ENCODE measurements around the gene TOMM34.

Gene TOMM34

DNA sequence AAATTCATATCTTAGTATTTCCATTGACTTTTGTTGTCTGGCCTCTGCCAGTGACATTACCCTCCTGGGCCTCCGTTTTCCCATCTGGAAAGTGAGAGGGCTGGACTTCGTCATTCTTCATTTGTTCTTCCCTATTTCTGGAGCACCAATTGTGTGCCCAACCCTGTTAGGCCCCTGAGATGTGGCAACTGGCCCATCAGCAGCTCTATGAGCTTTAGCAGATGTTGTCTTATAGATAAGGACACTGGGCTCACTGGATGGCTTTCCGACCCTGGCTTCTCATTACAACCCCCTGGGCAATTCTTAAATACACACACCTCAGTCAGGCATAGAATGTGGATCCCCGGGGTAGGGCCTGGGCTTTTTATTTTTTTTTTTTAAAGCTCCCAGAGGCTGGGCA lies 35.7 kb downstream of the TOMM34 start:
- DNase-seq, result no peak

DNA sequence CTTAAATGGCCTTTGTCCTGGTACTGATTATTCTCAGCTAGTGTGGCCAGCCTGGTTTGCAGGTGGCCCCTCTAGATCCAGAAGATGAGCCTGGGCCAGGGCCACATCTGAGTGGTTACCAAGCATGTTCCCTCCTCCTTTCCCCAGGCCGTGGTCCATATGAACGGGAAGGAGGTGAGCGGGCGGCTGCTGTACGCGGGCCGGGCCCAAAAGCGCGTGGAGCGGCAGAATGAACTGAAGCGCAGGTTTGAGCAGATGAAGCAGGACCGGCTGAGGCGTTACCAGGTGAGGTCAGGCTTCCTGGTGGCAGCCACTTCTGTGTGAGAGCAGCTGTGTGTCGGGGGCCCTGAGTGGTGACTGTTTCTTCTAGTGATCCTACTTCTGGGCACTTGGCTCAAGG lies 38.8 kb downstream of the TOMM34 start:
- DNase-seq, result no peak

DNA sequence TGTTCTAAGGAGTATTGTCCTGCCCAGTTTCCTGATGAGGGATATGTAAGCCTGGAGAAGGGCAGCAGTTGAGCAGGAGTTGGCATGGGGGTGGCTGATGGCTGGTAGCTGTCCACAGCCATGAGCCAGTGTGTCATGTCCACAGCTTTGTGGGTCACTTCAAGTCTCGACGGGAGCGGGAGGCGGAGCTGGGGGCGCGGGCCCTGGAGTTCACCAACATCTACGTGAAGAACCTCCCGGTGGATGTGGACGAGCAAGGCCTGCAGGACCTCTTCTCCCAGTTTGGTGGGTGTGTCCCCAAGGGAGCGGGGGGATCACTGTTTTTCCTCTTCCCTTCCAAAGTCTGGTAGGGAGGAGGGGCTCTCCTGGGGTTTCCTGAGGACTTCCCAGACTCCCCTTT lies 41.4 kb downstream of the TOMM34 start:
- no peak for DNase-seq

DNA sequence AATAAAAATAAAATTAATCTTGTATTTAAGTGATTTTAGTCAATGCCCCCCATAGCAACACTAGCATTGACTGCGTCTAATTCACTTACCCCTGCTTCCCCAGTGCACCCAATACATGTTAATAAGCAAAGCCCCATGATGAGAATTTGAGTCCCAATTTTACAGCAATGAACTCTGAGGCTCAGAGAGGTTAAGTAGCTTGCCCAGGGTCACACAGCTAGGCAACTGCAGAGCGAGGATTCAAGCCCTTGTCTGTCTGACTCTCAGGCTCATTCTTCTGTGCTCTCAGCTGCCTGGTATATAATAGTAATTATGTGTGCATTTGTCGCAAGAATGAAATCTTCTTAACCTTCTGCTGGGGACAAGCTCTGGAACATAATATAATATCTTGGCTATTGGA lies 41.9 kb downstream of the TOMM34 start:
- no peak for DNase-seq

DNA sequence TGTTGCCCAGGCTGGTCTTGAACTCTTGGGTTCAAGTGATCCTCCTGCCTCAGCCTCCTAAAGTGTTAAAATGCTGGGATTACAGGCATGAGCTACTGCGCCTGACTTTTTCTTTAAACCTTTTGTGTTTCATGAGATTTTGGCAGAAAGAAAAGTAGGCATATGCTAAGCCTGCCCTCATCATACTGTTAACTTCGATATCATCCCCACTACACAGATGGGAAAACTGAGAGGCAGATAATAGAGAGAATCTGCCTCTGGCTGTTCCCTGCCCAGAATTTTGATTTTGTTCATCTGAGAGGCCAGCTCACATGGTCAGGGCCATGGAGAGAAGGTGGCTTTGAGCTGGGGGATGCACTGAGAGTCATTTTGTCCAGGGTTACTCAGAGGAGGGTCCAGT lies 42.8 kb downstream of the TOMM34 start:
- no peak for DNase-seq

DNA sequence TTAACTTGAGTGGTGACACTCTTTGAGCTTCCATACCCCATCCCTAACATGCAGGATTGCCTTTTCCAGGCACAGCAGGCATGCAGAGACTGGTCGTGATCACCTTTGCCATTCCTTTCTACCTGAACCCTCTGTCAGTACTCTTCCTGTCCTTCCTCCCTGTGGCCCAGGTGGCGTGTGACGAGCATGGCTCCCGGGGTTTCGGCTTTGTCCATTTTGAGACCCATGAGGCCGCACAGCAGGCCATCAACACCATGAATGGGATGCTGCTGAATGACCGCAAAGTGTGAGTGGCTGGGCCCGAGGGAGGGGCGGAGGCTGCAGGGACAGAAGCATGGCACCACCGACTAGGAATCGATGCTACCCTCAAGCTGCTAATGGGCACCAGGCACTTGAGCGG lies 43.6 kb downstream of the TOMM34 start:
- no peak for DNase-seq

DNA sequence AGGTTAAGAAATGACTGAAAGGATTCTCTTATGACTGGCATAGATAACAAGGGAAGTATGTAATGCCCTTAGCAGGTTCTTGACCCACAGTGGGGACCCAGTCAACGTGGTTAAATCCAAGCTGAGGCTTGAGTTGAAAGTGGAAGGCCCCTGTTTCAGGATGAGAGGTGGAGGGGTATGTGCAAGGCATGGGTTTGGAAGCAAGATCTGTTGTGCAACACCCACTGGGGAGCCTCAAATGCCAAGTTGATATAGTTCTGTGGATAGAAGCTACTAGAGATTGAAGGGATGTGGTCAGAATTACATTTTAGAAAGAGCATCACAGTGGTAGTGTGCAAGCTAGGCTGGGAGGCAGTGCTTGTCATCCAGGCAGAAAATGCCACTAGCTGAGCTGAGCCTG lies 45.3 kb downstream of the TOMM34 start:
- no peak for DNase-seq

DNA sequence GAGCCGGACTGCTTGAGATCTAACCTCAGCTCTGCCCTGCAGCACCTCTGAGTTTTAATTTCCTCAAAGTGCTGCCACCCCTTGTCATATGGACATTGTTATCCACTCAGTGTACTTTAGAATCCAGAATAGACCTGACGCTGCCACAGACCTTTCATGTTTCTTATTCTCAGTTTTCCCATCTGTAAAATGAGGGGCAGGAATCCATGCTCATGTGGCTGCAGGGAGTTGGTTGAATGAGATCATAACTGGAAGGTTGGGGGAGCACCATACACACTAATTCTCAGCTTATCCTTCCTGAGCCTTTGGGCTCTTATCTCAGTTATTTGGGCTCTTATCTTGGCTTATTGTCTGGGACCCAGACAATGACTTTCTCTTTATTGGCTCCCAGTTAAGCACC lies 48.0 kb downstream of the TOMM34 start:
- no peak for DNase-seq

DNA sequence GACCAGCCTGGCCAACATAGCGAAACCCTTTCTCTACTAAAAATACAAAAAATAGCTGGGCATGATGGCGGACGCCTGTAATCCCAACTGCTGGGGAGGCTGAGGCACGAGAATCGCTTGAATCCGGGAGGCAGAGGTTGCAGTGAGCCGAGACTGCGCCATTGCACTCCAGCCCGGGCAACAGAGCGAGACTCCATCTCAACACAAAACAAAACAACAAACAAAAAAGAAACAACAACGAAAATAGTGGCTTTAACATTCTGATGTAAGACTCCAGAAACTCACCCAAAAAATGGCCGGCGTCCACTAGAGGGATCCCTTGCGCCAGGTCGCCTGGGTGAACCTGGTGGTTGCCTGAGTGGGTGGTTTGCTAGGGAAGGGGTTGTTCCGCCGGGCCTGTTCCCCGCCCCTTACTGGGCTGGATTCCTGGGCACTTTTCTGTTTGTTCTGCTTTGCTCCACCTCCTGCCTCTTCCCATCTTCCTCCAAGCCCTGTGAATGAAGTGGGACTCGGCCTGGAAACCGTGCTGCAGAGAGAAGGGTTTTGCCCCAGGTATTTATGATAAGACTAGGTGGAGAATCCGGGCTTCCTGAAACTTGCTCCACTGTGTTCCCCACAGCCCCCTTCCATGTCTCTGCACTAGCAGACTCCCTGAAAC lies 48.8 kb downstream of the TOMM34 start:
- DNase-seq, result no peak

DNA sequence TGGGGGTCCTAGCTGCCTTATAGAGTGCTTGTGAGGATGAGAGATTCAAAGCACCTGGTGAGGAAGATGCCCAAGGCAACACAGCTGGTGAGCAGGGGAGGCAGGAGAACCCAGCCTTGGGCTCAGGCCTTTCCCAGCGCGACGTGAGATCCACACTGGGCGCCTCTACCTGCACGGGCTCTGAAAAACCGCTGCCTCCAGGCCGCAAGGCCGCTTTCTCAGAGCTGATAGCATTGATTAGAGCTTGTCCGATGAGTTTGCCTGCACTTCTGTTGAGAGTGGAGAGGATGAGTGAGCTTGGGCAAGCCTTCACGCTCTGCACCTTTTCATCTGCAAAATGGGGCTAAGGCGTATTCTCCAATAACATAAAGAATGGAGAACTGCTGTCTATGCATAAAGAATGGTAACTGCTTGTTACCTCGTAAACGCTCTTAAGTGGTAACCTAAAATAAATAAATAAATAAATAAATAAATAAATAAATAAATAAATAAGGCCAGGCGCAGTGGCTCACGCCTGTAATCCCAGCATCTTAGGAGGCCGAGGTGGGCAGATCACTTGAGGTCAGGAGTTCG lies 49.4 kb downstream of the TOMM34 start:
- no peak for DNase-seq

DNA sequence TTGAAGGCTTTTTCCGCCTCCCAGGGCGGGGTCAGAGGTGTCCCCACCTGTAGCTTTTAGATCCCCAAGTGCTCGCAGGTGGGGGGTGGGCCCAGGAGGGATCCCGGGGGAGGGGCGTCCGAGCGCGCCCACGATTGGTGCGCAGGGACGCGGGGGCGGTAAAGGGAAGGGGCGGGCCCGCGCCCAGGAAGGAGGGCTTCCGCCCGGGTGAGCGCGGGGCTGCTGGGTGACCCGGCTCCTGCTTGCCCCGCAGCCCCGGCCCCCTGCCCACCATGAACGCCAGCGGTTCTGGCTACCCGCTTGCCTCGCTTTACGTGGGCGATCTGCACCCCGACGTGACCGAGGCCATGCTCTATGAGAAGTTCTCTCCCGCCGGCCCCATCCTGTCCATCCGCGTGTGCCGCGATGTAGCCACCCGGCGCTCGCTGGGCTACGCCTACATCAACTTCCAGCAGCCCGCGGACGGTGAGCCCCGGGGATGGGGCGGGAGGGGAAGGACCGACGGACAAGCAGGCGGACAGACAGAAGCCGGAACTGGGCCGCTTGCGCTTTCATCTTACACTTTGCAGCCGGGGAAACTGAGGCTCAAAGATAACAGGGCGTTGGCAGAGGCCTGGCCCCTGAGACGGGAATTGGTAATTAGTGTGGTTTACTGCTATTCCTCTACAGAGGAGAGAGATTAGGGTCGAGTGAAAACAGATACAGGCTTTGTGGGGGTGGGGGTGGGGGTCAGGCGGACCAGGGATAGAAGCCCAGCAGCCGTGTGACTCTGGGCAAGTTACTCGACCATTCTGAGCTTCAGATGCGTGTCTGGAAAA lies 50.1 kb downstream of the TOMM34 start, which contains the start of gene PABPC1L:
TSS of gene PABPC1L (plus strand) at position 189 of the 818 bp plus-strand sequence. CDS start at position 273, 84 bp downstream.
- DNase-seq, result peak in 1 of 2 donors; percentile 20

DNA sequence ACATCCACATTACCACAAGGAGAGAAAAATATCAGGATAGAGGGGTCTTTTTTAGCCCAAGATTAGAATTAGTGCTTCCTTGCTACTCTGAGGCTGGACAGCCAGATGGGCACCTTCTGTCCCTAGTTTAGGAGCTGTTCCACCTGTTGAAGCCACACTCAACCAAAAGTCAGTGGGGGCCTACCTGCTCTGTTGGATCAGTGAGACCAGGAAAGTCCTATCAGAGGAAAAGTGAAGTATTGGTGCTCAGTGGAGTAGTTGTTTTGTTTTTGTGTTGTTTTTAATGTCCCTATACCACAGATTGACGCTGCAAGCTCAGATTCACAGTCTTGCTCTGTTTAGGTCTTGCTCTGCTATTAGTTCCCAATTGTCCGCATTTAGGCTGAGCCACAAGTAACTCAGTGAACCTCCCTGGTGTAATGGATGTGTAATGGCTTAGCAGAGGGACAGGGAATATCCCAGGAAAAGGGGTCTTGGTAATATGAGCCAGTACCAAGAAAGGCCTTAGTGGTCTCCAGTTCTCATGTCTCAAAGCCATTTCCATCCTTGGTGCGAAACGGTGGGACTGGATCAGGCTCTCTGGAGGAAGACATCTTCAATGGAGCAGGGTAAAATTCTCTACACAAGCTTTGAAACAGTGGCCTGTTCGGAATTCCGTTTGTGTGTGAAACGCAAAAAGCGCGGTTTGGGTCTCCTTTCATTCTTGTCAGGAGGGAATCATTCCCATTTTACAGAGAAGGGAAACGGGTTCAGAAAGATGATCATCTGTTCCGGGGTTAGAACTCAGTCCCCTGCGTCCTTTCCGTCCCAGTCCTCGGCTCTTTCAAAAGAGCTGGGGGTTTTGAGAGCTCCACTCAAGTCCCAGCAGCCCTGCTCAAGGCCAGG lies 51.0 kb downstream of the TOMM34 start:
- DNase-seq, result no peak

DNA sequence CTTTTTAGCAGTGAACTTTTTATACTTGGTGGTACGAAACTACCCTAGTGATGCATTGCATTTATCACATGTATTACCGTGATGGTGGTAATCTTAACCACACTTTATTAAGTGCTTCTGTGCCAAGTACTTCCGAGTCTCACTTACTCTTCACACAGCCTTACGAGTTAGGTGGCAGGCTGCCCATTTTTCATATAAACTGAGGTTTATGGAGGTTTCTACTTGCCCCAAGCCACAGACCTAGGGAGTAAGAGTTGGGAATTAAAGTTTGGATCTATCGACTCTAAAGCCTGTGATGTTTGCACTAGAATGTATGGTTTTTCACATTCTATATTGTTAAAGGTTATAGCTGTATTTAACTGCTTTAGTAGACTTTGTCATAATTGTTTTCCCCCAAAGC lies 55.8 kb downstream of the TOMM34 start:
- DNase-seq, result no peak

DNA sequence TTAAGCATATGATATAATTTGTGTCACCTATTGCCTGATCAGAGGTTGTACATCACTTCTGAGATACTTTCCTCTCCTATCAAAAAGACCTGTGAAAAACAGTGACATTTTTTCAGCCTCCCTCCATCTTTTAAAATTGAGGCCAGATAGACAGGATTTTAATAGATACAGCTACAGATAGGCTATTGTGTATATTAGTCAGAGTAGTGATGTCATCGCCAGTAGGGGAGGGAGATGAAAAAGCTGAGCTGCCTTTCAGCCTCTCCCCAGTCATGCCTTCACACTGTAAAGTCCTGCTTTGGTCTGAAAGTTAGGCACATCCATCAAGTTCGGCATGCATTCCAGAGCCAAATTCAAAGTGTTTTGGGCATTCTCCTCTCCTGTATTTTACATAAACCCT lies 58.2 kb downstream of the TOMM34 start:
- DNase-seq, result no peak

DNA sequence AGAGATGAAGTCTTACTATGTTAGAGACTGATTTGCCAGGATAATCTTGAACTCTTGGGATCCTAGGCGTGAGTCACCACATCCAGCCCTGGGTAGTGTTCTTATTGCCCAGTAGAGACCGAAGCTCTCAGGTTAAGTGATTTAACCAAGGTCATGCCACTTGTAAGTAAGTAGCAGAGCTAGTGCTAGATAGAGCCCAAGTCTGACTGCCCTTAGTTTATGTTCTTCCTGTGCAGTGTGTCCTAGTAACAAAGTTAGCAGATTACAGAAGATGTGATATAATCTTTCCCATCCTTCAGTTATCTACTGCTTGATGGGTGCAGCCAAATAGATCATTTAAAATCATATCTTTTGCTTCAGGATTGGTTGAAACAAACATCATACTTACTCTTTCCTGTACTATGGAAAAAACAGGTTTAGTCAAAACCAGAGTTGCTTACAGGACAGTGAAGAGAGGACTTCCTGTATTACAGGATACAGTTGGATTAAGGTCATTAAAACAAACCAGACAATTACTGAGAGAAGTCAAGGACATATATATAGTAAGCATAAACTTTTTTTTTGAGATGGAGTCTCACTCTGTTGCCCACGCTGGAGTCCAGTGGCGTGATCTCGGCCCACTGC lies 59.9 kb downstream of the TOMM34 start:
- no peak for DNase-seq

DNA sequence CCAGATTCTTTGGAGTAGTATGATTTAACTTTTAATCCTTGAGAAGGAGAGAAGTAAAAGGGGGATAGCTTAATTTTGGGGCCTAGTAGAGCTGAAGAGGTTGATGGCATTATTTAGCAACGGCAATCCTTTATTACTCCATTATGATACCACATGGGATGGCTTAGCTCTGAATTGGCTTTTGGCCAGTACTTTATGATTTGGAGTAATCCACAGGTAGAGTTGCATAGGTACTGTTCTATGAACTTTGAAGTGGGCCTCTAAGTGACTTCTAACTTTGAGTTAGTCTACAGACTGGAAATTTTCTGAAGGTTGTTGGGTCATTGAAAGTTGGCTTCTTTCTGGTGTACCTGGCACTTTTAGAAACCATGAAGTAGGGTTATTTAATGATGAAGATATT lies 63.1 kb downstream of the TOMM34 start:
- no peak for DNase-seq

DNA sequence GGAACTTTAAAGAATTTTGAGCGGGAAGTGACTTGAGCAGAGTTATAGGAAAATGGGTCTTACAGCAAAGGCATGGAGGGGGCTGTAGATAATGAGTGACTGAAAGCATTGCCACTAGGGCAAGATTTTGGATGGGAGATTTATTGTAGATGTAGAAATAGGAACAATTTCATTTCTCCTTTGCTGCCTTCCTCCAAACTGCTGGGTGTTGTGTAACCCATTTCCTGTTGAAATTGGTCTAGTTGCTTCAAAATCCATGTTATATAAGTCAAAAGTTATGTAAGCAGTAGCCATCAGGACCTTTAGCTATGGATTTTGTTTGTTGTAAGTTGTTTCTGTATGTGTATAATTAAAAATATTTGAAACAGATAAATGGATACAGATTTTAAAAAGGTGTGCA lies 63.6 kb downstream of the TOMM34 start:
- DNase-seq, result peak in 1 of 2 donors; percentile 9

DNA sequence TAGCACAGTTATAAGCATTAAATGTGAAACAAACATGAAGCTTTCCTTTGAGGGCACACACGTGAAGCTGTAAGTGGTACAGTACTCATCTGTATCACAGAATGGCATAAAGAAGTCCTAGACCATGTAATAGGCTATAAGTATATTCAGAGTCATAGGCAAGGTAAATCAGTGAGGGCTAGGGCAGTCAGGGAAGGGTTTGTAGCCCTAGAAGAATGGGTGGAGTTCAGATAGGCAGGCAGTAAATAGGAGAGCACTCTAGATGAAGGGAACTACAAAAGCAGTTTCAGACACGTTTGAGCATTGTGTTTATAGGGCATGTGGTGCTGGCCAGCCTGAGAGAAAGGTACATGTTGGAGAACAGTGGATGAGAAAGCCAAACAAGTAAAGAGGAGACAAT lies 65.2 kb downstream of the TOMM34 start:
- no peak for DNase-seq
